Limb (tissue), 2 donors: ENCODE results near the gene INHA.

ENCODE experiments used
- DNase-seq, 2 donors: peaks; one replicate each; pipeline ENCODE4 v3.0.0-alpha.2; 2016; ENCODE audit errors: extremely low spot score in 2 of 2

Gene INHA

GRCh38 chr2:219539926-219540678 is 32.0 kb upstream of the INHA start:
- no peak for DNase-seq

GRCh38 chr2:219540784-219541504 is 31.2 kb upstream of the INHA start:
- DNase-seq, result no peak

GRCh38 chr2:219541611-219542180 is 30.4 kb upstream of the INHA start:
- peak; percentile 43 to 91 for DNase-seq

GRCh38 chr2:219542931-219543595 is 29.0 kb upstream of the INHA start:
- no peak for DNase-seq

GRCh38 chr2:219543596-219544358 is 28.3 kb upstream of the INHA start, which contains the start of the genes CHPF and TMEM198:
TSS of gene CHPF (minus strand) at chr2:219543809. CDS start at chr2:219543538, 271 bp downstream.
TSS of gene TMEM198 (plus strand) at chr2:219544028. CDS start at chr2:219544728, 700 bp downstream.
- DNase-seq, result peak; percentile 97 to 99

GRCh38 chr2:219544567-219544966 is 27.5 kb upstream of the INHA start:
- DNase-seq, result no peak

- DNase-seq, result no peak
These were observed 26.7 kb upstream of the INHA start for GRCh38 chr2:219545295-219545942.

GRCh38 chr2:219545943-219546352 is 26.2 kb upstream of the INHA start:
- no peak for DNase-seq

GRCh38 chr2:219547621-219548020 is 24.5 kb upstream of the INHA start:
- DNase-seq, result no peak

- no peak for DNase-seq
These were observed 23.1 kb upstream of the INHA start for GRCh38 chr2:219548990-219549389.

- DNase-seq, result no peak
These were observed 22.5 kb upstream of the INHA start for GRCh38 chr2:219549619-219550018.

- no peak for DNase-seq
These were observed 20.4 kb upstream of the INHA start for GRCh38 chr2:219551441-219552381.

GRCh38 chr2:219552382-219553167 is 19.5 kb upstream of the INHA start:
- DNase-seq, result peak; percentile 82 to 95

GRCh38 chr2:219553168-219553417 is 19.0 kb upstream of the INHA start:
- DNase-seq, result no peak

GRCh38 chr2:219553463-219553963 is 18.6 kb upstream of the INHA start:
- no peak for DNase-seq

GRCh38 chr2:219554350-219554749 is 17.8 kb upstream of the INHA start:
- no peak for DNase-seq

GRCh38 chr2:219555956-219556355 is 16.2 kb upstream of the INHA start:
- no peak for DNase-seq

GRCh38 chr2:219556413-219556812 is 15.7 kb upstream of the INHA start:
- no peak for DNase-seq

GRCh38 chr2:219557320-219557719 is 14.8 kb upstream of the INHA start:
- no peak for DNase-seq
